Fibroblast of pulmonary artery (primary cell): ENCODE results near the gene CUX1.
"Not testable (repeated sequence)": the region's sequence is repeated elsewhere in the genome, so short reads cannot be mapped to it uniquely, and the experiment has no call there.

Source experiments
- DNase-seq: peaks from one replicate; pipeline ENCODE4 v3.0.0-alpha.2; 2010; ENCODE audit warnings: low read depth
- H3K4me3 ChIP-seq: replicated peaks from 2 replicates; pipeline ENCODE4 v1.5.1; 2011; ENCODE audit warnings: low read depth, mild to moderate bottlenecking, control low read depth, low read length, moderate library complexity
- TF ChIP-seq, protein P1 (sequence below): IDR thresholded peaks from 2 replicates; pipeline ENCODE4 v1.5.1; 2011; ENCODE audit warnings: mild to moderate bottlenecking, control low read depth, low read length, inconsistent platforms; ENCODE audit errors: missing control alignments

Gene CUX1

DNA sequence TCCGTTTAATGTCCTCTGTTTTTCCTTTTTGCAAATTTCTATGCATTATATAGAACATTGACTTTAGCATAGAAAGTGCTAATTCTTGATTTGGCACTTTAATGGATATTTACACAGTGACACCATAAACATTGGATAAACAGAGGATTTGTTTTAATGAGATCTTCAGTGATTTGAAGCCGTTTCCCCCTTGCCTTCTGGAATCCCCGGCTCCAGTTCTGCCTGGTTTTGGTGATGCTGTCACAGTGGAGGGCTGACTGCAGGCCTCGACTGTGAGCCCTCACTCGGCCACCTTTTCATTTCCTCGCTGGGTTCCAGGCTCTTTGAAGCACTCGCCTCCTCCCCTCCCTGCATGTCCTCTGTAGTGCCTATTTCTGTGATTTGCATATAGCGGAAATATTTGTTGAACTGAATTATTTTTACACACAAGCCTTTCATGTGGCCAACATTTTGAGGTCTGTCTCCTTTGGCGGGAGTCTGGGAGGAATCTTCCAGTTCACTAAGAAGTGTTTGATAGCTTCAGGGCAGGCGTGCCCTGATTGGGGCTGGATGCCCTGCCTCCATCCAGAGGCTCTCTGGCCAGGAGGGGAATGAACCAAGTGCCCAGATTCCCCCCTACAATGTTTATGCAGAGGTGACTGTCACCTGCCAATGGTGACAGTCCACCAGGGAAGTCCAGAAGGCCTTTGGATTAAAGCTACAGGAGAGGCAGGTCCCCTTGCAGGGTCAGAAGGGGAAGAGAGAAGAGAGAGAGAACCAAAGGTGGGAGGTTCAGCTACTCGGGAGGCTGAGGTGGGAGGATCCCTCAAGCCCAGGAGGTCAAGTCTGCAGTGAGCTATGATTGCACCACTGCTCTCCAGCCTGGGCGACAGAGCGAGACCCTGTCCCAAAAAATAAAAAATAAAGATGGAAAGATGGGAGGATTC lies 67.5 kb downstream of the CUX1 start:
- no peak overlapping the region for H3K4me3 ChIP-seq
- no peak for DNase-seq
- TF ChIP-seq, protein P1, sequence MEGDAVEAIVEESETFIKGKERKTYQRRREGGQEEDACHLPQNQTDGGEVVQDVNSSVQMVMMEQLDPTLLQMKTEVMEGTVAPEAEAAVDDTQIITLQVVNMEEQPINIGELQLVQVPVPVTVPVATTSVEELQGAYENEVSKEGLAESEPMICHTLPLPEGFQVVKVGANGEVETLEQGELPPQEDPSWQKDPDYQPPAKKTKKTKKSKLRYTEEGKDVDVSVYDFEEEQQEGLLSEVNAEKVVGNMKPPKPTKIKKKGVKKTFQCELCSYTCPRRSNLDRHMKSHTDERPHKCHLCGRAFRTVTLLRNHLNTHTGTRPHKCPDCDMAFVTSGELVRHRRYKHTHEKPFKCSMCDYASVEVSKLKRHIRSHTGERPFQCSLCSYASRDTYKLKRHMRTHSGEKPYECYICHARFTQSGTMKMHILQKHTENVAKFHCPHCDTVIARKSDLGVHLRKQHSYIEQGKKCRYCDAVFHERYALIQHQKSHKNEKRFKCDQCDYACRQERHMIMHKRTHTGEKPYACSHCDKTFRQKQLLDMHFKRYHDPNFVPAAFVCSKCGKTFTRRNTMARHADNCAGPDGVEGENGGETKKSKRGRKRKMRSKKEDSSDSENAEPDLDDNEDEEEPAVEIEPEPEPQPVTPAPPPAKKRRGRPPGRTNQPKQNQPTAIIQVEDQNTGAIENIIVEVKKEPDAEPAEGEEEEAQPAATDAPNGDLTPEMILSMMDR, result no peak

DNA sequence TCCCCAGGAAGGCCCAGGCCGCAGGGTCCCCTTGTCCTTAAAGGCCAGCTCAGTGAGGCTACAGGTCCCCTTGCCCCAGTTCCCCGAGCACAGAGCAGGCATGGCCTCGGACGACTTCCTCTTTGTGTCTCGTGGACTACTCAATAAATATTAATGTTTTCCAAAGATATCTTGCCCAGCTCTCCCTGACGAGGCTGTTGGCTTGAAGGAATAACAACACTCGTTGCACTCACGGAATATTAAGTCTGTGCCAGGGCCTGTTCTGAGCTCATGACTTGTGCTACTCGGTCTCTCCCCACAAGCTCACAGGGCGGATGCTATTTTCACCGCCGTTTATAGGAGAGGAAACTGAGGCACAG lies 68.2 kb downstream of the CUX1 start:
- H3K4me3 ChIP-seq, result no peak overlapping the region
- TF ChIP-seq, protein P1, result no peak
- no peak for DNase-seq

DNA sequence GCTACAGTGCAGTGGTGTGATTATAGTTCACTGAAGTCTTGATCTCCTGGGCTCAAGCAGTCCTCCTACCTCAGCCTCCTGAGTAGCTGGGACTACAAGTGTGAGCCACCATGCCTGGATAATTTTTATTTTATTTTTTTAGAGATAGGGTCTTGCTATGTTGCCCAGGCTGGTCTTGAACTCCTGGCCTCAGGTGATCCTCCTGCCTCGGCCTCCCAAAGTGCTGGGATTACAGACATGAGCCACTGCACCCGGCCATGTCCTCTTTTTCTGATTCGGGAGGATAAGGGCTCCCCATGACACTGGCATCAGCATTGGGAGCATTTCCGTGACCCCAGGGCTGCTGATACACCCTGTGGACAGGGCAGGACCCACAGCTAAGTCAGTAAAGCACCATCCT lies 69.9 kb downstream of the CUX1 start:
- H3K4me3 ChIP-seq, DNase-seq: not testable (repeated sequence)

DNA sequence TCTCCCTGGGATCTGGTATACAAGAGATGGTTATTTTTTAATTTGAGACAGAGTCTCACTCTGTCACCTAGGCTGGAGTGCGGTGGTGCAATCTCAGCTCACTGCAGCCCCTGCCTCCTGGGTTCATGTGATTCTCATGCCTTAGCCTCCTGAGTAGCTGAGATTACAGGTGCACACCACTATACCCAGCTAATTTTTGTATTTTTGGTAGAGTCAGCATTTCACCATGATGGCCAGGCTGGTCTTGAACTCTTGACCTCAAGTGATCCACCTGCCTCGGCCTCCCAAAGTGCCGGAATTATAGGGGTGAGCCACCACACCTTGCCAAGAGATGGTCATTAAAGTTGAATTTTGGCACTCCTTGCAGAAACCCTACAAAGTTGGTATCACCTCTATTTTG lies 71.1 kb downstream of the CUX1 start:
- DNase-seq, H3K4me3 ChIP-seq: not testable (repeated sequence)

DNA sequence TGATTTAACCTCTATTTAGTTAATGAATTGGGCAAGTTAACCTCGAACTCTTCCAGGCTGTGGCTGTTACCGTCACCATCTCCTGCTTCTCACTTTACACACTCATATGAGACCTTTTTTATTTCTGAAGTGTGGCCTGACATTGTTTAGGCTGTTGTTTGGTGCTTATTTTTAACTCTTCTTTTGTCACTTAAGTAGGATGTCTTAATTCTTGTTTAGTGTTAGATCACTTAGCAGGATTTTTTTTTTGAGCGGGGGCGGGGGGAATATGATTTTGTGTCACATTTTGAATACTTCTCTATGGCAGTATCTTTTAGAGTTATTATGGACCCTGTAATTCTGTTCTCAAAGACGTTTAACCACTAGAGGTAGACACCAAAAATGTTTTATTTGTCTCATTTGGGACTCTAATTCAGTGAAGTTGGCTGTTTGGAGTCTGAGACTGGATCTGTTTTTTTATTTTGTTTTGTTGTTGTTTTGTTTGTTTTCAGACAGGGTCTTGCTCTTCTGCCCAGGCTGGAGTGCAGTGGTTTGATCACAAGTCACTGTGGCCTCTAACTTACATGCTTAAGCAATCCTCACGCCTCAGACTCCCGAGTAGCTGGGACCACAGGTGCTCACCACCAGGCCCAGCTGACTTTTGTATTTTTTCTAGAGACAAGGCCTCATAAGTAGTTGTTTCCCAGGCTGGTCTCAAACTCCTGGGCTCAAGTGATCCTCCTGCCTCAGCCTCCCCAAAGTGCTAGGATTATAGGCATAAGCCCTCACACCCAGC lies 73.5 kb downstream of the CUX1 start:
- TF ChIP-seq, protein P1, result no peak
- H3K4me3 ChIP-seq, result no peak overlapping the region
- DNase-seq, result no peak

DNA sequence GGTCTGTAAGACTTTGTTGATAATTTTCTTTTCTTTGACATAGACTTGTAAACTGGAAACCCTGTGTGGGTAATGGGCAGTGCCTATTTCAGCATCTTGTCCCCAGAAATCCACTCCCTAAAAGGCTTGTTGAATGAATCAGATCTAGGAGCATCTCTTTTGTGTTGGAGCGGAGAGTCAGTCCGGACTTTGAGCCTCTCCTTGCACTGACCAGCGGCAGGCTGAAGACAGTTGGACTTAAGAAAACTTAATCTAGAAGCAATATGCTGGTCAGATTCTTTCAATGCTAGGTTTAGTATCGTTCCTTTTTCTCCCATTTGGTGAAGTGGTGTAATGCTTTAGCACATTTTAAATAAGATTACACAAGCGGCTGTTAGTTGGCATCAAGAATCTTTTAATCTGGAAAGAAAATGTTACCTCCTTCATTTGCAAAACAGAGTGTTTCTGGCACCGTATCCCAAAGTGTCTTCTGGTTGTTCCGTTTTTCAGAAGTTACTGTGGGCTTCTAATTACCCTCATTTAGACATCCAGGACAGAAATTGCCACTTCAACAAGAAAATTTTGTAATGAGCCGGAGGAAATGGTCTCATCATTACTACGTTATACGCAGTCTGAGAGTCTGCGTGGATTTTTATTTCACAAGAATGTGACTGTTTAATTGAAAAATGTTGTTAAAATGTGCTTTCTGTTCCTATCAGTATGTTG lies 74.7 kb downstream of the CUX1 start:
- H3K4me3 ChIP-seq, result no peak overlapping the region
- DNase-seq, result peak; percentile 28
- TF ChIP-seq, protein P1, result no peak

DNA sequence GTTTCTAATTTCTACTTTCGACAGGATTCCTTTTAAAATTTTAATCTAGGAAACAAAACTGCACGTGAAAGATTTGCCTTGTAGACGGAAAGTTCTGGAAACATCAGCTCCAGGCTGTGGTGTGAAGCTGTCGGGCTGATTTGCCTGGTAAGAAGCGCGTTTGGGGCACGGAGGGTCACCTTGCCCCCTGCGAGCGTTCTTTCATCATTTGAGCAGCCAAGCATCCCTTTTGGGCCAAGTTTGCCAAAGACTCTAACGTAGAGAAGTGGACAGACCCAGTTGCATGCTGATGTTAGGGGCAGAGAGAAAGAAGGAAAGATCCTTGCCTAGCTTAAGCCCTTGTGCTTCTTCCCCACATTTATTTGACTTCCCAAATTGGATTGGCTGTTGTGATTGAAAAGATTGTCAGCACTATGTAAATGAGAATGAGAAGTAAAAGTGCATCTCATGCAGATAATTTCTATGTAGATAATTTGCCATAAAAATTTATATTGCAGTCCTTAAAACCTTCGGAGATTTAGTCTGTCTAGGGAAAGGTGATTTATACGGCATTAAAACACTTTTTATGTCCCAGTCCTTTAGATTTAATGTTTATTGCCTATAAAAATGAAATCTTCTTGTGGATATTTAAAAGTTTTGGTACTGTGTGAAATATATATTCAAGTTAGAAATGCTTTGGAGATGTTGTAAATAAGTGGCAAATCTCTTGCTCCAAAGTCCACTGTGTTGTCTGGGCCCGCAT lies 76.1 kb downstream of the CUX1 start:
- DNase-seq, result no peak
- TF ChIP-seq, protein P1, result no peak
- no peak overlapping the region for H3K4me3 ChIP-seq
